GM18951 (cell line): ENCODE results near the gene MS4A8.
"Not testable (repeated sequence)": the region's sequence is repeated elsewhere in the genome, so short reads cannot be mapped to it uniquely, and the experiment has no call there.

Experiments
- POLR2A ChIP-seq: IDR thresholded peaks from 4 replicates; pipeline ENCODE4 v1.6.1; 2011; ENCODE audit warnings: mild to moderate bottlenecking; ENCODE audit not compliant: insufficient read length, insufficient read depth; ENCODE audit errors: extremely low read depth
- in situ Hi-C: fragments of 300-500 bp; cut with MboI; formaldehyde crosslinking; loops from one replicate; pipeline ENCODE4 v1.12.0; 2022; ENCODE audit warnings: low sequenced_read_pairs, mixed read lengths, inconsistent platforms; ENCODE audit not compliant: unreplicated experiment

The MS4A8 gene

DNA sequence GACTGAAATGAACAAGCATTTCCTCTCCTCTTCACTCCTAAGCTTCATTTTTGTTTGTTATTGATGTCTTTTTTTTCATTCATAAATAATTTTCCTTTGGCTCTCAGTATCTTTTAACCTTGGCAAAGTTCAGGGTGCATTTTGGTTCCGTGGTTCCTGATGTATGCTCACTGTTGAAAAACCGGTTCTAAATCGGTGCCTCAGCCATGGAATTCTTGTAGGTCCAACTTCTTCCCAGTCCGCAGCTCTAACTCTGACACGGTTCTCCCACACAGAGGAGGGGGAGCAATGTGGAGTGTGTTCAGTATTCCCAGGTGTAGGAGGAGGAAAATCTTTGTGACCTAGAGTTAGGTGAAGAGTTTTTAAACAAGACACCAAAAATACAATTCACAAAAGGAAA lies 44.7 kb downstream of the MS4A8 start:
- TF ChIP-seq POLR2A, result no peak
- in situ Hi-C loops, result no loop called here

DNA sequence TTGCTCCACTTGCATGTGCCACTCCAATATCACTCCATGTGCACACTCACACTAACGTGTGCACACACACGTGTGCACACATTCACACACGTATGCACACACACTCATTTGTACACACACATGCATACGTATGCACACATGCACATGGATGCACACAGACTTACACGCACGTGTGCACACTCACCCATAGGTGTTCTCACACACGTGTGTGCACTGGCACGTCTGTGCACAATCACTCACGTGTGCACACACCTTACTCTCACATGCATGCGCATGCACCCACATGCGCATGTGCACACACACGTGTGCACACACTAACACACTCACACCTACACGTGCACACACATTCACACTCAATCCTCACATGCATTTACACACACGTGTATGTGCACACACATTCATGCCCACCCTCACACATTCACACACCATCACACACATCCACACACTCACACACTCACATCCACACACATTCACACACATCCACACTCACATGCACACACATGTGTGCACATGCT lies 48.0 kb downstream of the MS4A8 start:
- in situ Hi-C loops, result no loop called here
- TF ChIP-seq POLR2A, result no peak

DNA sequence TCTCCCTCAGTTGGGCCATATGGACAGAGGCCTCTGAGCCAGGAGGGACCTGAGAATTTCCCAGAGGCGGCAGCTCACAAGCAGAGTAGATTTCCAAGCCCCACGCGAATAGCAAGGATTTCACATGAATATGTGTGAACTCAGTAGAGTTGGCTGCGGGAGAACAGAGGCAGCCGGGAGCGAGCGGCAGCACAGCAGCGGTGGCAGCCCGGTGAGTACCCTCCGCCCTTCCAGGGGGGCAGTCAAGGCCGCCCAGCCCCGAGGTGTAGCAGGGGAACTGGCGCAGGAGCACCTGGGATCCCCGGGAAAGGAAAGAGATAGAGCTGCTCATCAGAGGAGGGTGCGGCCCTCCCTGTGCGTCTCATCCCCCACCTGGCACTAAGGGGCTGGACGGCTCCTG lies 48.8 kb downstream of the MS4A8 start:
- no peak for TF ChIP-seq POLR2A
- in situ Hi-C loops, result no loop called here

- in situ Hi-C loops, result no loop called here
- no peak for TF ChIP-seq POLR2A
Measured at GRCh38 chr11:60748821-60749220, 49.4 kb downstream of the MS4A8 start.

GRCh38 chr11:60750911-60751310 lies 51.5 kb downstream of the MS4A8 start:
- in situ Hi-C loops, result no loop called here
- TF ChIP-seq POLR2A, result no peak

- in situ Hi-C loops, result no loop called here
- no peak for TF ChIP-seq POLR2A
Measured at GRCh38 chr11:60753309-60753708, 53.9 kb downstream of the MS4A8 start.

DNA sequence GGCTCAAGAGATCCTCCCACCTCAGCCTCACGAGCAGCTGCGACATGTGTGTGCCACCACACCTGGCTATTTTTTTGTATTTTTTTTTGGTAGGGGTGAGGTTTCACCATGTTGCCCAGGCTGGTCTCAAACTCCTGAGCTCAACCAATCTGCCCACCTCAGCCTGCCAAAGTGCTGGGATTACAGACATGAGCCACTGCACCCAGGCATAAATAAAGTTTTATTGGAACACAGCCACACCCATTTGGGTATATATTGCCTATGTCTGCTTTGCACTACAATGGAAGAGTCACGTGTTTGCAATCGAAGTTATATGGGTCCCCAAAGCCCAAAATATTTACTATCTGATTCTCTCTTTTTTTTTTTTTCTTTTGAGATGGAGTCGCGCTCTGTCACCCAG lies 55.5 kb downstream of the MS4A8 start:
- no peak for TF ChIP-seq POLR2A
- in situ Hi-C loops, result no loop called here

DNA sequence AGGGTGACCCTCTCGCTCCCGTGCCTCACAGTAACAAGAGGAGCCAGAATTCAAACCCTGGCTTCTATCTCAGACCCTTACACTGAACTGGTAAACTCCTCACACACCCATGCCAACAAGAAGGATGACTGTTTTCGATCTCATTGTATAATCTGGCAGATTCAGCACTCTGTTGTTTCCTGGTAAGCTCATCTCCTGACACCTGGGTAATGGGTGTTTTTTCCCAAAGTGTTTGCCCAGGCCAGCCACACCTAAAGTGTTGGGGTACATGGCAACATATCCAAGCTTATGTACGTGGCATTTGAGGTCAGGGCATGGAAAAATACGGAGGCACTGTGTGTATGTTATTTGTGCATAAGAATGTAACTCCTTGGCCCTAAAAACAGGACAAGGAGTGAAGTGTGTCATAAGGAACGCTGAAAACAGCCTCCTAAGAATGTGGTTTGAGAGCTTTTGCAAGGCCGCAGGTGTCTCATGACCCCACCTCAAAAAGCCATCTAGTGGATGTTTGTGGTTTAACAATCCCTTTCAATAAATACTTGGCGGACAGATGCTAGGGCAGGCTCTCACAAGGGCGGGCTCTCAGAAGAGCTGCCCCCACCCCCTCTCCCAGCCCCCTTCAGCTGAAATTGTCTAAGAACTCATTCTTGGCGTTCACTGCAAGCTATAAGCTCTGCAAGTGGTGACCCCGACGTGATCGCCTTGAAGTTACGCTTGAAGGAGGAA lies 57.1 kb downstream of the MS4A8 start, which contains the start of gene MS4A15:
TSS of gene MS4A15 (plus strand) at position 561 of the 726 bp plus-strand sequence. CDS start 6,867 bp downstream, outside the sequence.
- in situ Hi-C loops, result no loop called here
- TF ChIP-seq POLR2A, result no peak

GRCh38 chr11:60757231-60757800 lies 57.9 kb downstream of the MS4A8 start:
- in situ Hi-C loops, result no loop called here

GRCh38 chr11:60758671-60759070 lies 59.3 kb downstream of the MS4A8 start:
- in situ Hi-C loops, result not testable (repeated sequence)

More at GRCh38 chr11:60757231-60757800, 57.9 kb downstream of the MS4A8 start:
- no peak for TF ChIP-seq POLR2A

- in situ Hi-C loops, result not testable (repeated sequence)
Measured at GRCh38 chr11:60759438-60760225, 60.2 kb downstream of the MS4A8 start.

DNA sequence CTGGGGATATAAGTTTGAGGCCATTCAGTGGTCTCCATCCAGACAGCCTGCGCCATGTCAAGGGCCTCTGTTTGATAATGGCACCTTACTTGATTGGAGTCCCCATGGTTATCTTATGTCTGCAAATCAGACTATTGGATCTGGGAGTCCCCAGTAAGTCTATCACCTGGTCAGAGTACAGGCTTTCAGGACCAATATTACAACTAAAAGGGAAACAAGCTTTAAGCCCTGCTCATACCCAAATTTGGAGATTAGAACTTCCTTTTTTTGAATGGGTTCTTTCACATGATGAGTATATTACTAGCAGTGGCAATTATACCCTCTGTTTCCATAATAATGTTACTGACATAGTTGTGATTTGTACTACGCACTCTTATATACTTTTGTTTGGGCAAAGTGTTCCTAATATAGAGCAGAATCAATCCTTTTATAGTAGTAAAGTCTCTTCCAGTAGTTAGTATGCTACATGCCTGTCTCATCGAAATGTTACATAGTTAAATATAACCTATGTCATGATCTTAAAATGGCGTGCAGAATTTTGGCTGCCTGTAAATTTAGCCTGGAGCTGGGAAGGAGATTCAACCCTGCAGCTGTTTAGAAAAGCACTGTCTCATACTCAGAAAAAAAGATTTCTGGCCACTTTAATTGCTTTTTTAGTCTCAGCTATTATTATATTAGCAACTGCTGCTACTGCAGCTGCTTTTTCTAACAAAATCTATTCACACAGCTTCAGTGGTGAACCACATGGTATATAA lies 62.2 kb downstream of the MS4A8 start:
- no peak for TF ChIP-seq POLR2A
- in situ Hi-C loops, result no loop called here

- in situ Hi-C loops, result no loop called here
- TF ChIP-seq POLR2A, result peak; percentile 26
Measured at GRCh38 chr11:60762851-60763691, 63.7 kb downstream of the MS4A8 start.
